ENCODE data around the gene SKI. TPM values are rescaled to one million over a fixed set of nuclear protein-coding genes. Genes with fewer than 3 reads are reported as not detected.
A peak's percentile ranks its signal among the peaks of the same experiment; 100 is the strongest.

The SKI gene
- total and polyA plus RNA-seq, 12 donors: 4.8 to 53.6 (median 34.7) TPM

DNA sequence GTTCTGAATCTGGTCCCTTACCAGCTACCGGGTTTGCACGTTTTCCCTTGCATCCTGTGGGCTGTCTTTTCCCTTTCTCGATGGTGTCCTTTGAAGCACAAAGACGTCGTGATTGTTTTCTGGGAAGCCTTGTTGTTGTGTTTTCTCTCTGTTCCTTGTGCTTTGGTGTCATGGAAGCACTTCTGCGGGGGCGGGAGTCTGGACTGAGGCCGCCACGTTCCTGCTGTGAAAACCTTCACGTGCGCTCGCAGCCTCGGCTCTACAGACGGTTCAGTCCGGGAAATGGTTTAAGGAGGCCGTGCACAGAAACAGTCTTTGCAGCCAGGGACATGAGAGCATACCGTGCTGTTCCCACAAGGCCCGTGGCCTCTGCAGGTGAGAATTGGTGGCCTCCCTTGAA, 68.5 kb downstream of the SKI start:
- no peak overlapping the region for H3K27ac ChIP-seq
- WGBS, 4 donors: 83 to 88% (median 86%) methylated on average over 17 to 18 of the region's 18 CpGs
- peaks cover 6 to 60% of the 10 kb centered on the region in 2 donors for H3K4me1 ChIP-seq (replicated peaks in 1 of 2)
- H3K9me3 ChIP-seq (replicated peaks in 1 of 3): no peaks in the 10 kb centered on the region
- H3K27me3 ChIP-seq: no peaks in the 10 kb centered on the region
- H3K4me3 ChIP-seq: no peak overlapping the region
- TF ChIP-seq CTCF (IDR thresholded peaks at IDR 0.05) (no peak), POLR2A (IDR thresholded peaks at IDR 0.05) (no peak)
- intact Hi-C loops (cut with DNase I): no loop called here
- no peak for DNase-seq
- H3K36me3 ChIP-seq (replicated peaks in 1 of 2): no peaks in the 10 kb centered on the region

DNA sequence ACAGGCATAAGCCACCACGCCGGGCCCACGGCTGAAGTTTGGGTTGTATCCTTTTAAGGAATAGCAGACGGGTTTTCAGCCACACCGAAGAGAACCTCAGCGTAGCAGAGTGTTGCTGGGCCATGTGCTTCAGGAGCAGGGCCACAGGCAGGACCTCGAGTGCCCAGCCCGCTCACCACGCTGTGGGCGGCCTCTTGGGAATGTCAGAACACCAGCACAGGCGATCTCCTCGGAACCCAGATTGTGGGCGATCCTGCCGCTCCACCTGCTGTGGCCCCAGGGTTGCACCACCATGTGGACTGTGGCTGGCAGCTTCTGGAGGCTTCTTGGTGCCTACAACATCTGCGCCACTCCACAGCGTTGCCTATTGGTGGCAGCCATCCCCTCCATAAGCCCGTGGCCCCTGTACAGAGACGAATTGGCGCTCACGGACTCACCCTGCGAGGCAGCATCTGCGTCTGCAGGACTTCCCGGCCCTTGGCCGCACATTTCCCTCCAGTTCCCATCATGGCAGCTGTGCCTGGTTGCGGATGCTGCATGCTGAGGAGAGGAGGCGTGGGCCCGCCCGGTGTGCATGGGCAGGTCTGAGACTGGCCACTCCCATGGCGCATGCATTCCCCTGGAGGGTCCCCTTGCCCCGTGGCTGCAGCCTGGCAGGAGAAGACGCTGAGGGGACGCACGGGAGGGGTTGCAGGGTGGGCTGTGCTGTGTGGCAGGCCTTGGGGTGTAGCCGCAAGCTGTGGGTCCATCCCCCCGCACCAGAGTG, 69.3 kb downstream of the SKI start:
- H3K27me3 ChIP-seq: no peaks in the 10 kb centered on the region
- DNase-seq: no peak
- no peaks in the 10 kb centered on the region for H3K9me3 ChIP-seq (replicated peaks in 1 of 3)
- no peak overlapping the region for H3K27ac ChIP-seq
- H3K4me1 ChIP-seq (replicated peaks in 1 of 2): peaks cover 6 to 57% of the 10 kb centered on the region in 2 donors
- no peak overlapping the region for H3K4me3 ChIP-seq
- intact Hi-C loops (cut with DNase I): no loop called here
- WGBS, 4 donors: 87 to 100% (median 96%) methylated on average over 4 to 35 of the region's 35 CpGs
- no peaks in the 10 kb centered on the region for H3K36me3 ChIP-seq (replicated peaks in 1 of 2)
- TF ChIP-seq CTCF (IDR thresholded peaks at IDR 0.05) (no peak), POLR2A (IDR thresholded peaks at IDR 0.05) (no peak)

- H3K4me1 ChIP-seq (replicated peaks in 1 of 2): peaks cover 6 to 50% of the 10 kb centered on the region in 2 donors
- no peak for TF ChIP-seq CTCF (IDR thresholded peaks at IDR 0.05)
- no peak for TF ChIP-seq POLR2A (IDR thresholded peaks at IDR 0.05)
- H3K9me3 ChIP-seq (replicated peaks in 1 of 3): no peaks in the 10 kb centered on the region
- DNase-seq: no peak
- intact Hi-C loops (cut with DNase I): no loop called here
- peak overlapping the region in 2 of 5 donors; percentile 31 to 81 for H3K27ac ChIP-seq
- no peaks in the 10 kb centered on the region for H3K27me3 ChIP-seq
- H3K36me3 ChIP-seq (replicated peaks in 1 of 2): peaks cover 0 to 3% of the 10 kb centered on the region in 2 donors
- H3K4me3 ChIP-seq: no peak overlapping the region
- 80 to 93% (median 89%) methylated on average over 6 to 12 of the region's 12 CpGs for WGBS, 4 donors
Observed at GRCh38 chr1:2298685-2299084, 70.6 kb downstream of the SKI start.

DNA sequence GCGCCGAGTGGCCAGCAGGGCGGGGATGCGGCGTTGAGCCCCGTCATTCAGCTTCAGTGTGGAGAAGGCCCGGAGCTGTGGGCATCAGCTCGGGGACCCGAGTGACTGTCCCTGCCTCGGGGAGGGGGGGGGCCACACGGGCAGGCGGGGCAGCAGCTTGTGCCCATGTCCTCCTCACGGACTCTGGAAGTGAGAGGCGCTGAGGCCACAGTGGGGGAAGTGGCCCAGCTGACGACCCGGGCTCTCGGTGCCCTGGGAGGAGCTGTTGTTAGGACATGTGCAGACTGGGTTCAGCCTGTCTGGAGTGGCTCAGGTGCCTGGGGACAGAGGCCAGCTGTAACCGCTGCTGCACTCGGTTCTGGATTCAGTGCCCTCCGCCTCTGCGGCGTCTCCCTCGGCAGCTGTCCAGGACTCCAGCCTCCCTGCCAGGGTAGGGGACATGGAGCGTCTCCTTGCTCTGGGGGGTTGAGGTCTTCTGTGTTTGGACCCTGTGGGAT, 71.1 kb downstream of the SKI start:
- Histone ChIP-seq H3K9me3 (replicated peaks in 1 of 3) (no peaks in the 10 kb centered on the region), H3K4me3 (no peak overlapping the region), H3K27ac (peak overlapping the region in 2 of 5 donors; percentile 31 to 81), H3K4me1 (replicated peaks in 1 of 2) (peaks cover 6 to 45% of the 10 kb centered on the region in 2 donors), H3K36me3 (replicated peaks in 1 of 2) (peaks cover 0 to 8% of the 10 kb centered on the region in 2 donors), H3K27me3 (no peaks in the 10 kb centered on the region)
- WGBS, 4 donors: 55 to 68% (median 65%) methylated on average over 5 to 24 of the region's 24 CpGs; no CpG with 5 or more reads in 1 of the 4 donors
- no peak for TF ChIP-seq POLR2A (IDR thresholded peaks at IDR 0.05)
- TF ChIP-seq CTCF (IDR thresholded peaks at IDR 0.05): no peak
- intact Hi-C loops (cut with DNase I): no loop called here
- DNase-seq: peak in 1 of 7 donors; percentile 80
